HL-60 (cell line): ENCODE data around the gene CABCOCO1.

Experiments used
- DNase-seq, 2 experiments: peaks; one replicate each; pipeline ENCODE4 v3.0.0-alpha.2; 2010 to 2020; ENCODE audit warnings: low read depth in 1 of 2, low spot score in 1 of 2
- H3K27ac ChIP-seq: fragments of 250-450 bp; sonication (Bioruptor Pico); replicated peaks from 2 replicates; pipeline ENCODE4 v1.5.1; 2020; ENCODE audit warnings: mild to moderate bottlenecking, moderate library complexity
- H3K27me3 ChIP-seq: fragments of 250-450 bp; sonication (Bioruptor Pico); 2 replicates; pipeline ENCODE4 v1.5.1; 2021; ENCODE audit warnings: mild to moderate bottlenecking, moderate library complexity; ENCODE audit not compliant: insufficient read depth, poor library complexity, severe bottlenecking
- H3K4me3 ChIP-seq: replicated peaks from 2 replicates; pipeline ENCODE4 v1.5.1; 2011; ENCODE audit warnings: mild to moderate bottlenecking, control low read depth, low read length; ENCODE audit not compliant: insufficient read depth
- GABPA ChIP-seq: IDR thresholded peaks from 2 replicates; pipeline ENCODE4 v1.6.1; 2012; ENCODE audit warnings: low read depth
- POLR2AphosphoS5 ChIP-seq: IDR thresholded peaks from 2 replicates; pipeline ENCODE4 v1.6.1; 2012; ENCODE audit warnings: low read depth
- REST ChIP-seq: IDR thresholded peaks from 2 replicates; pipeline ENCODE4 v1.6.1; 2012; ENCODE audit warnings: low read depth; ENCODE audit not compliant: insufficient replicate concordance
- SPI1 ChIP-seq: IDR thresholded peaks from 2 replicates; pipeline ENCODE4 v1.6.1; 2012; ENCODE audit warnings: low read depth, mild to moderate bottlenecking, borderline replicate concordance
- TF ChIP-seq, protein P1 (sequence below): IDR thresholded peaks from one replicate; pipeline ENCODE4 v1.5.1; 2011; ENCODE audit warnings: low read length, control low read depth, inconsistent platforms; ENCODE audit not compliant: insufficient read depth

The CABCOCO1 gene

GRCh38 chr10:61812052-61812721, 149.5 kb downstream of the CABCOCO1 start:
- DNase-seq: no peak
- no peak overlapping the region for H3K27ac ChIP-seq
- H3K4me3 ChIP-seq: no peak overlapping the region
- TF ChIP-seq, protein P1, sequence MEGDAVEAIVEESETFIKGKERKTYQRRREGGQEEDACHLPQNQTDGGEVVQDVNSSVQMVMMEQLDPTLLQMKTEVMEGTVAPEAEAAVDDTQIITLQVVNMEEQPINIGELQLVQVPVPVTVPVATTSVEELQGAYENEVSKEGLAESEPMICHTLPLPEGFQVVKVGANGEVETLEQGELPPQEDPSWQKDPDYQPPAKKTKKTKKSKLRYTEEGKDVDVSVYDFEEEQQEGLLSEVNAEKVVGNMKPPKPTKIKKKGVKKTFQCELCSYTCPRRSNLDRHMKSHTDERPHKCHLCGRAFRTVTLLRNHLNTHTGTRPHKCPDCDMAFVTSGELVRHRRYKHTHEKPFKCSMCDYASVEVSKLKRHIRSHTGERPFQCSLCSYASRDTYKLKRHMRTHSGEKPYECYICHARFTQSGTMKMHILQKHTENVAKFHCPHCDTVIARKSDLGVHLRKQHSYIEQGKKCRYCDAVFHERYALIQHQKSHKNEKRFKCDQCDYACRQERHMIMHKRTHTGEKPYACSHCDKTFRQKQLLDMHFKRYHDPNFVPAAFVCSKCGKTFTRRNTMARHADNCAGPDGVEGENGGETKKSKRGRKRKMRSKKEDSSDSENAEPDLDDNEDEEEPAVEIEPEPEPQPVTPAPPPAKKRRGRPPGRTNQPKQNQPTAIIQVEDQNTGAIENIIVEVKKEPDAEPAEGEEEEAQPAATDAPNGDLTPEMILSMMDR: no peak
- no peak for TF ChIP-seq GABPA
- TF ChIP-seq SPI1: no peak
- TF ChIP-seq POLR2AphosphoS5: no peak
- no peak for TF ChIP-seq REST
- no peaks in the 10 kb centered on the region for H3K27me3 ChIP-seq

- H3K4me3 ChIP-seq: no peak overlapping the region
- H3K27me3 ChIP-seq: no peaks in the 10 kb centered on the region
- TF ChIP-seq SPI1 (no peak), POLR2AphosphoS5 (no peak), REST (no peak), GABPA (no peak)
- TF ChIP-seq, protein P1: no peak
- no peak overlapping the region for H3K27ac ChIP-seq
- no peak for DNase-seq
Measured at GRCh38 chr10:61812920-61813319, 150.2 kb downstream of the CABCOCO1 start.

GRCh38 chr10:61814160-61814559, 151.4 kb downstream of the CABCOCO1 start:
- H3K4me3 ChIP-seq: no peak overlapping the region
- no peak for DNase-seq
- H3K27ac ChIP-seq: no peak overlapping the region
- H3K27me3 ChIP-seq: no peaks in the 10 kb centered on the region
- TF ChIP-seq REST (no peak), GABPA (no peak), POLR2AphosphoS5 (no peak), SPI1 (no peak)
- TF ChIP-seq, protein P1: no peak
